GM21619 (cell line): ENCODE measurements around the gene NYAP2.

Source experiments
- ATAC-seq: cut with Tn5 transposase; IDR thresholded peaks from one replicate; pipeline ENCODE4 v1.9.1; 2021; ENCODE audit not compliant: unreplicated experiment

The NYAP2 gene

DNA sequence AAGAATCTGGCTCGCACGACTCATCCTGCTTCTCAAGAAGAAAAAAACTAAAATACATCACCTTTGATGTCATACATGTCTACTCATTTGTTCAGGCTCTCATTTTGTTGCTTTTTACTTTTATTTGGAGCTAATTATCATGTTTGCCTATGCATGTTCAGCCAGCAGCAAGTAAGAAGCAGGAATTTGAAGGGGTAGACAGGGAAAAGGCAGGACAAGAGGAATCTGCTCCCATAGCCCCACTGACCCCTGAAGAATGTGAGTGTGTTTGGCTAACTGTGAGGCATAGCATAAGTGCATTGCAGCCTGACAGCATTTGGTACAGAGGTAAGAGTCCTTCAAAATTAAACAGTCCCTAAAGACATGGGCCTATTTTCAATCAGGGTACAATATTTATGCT is 72.7 kb downstream of the NYAP2 start:
- ATAC-seq, result no peak

DNA sequence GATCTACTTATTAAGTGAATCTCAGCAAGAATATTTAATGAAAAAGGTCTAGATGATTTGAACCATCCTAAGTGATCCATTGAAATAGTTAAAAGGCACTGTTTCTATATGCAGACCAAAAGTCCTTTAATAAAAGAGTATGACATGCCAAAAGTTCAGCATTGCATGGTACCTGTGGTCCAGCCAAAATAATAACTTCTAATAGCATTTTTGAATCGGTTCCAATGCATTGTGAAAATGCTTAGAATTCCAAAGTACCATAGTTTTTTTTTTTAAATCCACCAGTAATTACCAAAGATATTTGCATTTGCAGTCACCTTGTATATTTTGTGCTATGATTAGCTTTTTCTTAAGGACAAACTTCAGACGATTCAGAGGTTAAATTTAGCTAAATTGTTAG is 79.9 kb downstream of the NYAP2 start:
- ATAC-seq, result no peak

DNA sequence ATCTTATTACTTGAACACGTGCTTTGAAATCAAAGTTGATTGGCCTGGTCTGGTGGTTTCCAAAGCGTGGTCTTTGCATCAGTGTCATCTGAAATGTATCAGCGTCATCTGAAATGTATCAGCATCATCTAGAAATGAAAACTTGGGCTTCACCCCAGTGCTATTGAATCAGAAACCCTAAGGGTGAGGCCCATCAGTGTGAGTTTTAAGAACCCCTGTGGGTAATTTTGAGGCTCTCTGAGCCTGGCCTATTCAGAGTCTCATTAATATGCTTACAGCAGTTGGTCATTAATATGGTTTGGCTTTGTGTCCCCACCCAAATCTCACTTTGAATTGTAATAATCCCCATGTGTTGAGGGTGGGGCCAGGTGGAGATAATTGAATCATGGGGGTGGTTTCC is 85.2 kb downstream of the NYAP2 start:
- ATAC-seq, result no peak

DNA sequence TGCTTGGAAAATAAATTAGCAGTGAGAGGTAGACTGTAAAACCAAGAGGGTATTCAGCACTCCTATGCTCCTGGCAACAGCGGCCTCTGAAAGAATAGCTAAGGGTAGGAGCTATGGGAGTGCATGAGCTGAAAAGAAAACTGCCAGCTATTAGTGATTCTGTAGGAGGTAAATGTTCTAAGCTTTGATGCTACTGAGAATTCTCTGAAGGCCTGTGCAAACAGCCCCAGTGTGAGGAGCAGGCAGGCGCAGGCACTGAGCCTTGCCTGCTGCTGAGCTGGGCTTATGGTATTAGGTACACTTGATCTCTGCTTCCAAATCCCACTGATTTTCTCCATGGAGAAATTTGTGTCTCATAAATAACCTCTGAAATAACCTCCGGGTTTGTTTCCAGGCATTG is 86.7 kb downstream of the NYAP2 start:
- ATAC-seq, result no peak

DNA sequence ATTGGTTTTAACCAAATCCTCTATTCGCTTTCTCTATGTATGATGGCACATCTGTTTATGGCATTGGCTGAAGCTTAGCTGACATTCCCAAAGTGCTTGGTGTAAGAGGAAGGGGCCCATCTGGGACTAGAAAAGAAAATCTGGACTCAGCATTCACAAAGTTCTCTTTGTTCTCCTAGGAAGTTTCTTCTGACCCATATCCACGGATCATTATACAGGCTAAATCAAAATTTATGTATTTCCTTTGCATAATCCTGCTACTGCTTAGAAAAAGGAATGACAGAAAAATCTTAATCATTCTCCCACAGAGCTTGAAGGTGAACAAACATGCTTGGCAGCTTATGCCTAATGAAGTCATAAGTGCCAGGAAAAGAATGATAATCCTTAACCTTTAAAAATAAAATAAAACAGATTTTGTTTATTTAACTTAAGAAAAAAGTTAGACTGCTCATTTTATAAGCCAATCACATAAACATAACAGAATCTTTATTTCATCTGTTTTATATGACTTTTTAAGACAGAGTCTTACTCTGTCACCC is 88.4 kb downstream of the NYAP2 start:
- ATAC-seq, result no peak

DNA sequence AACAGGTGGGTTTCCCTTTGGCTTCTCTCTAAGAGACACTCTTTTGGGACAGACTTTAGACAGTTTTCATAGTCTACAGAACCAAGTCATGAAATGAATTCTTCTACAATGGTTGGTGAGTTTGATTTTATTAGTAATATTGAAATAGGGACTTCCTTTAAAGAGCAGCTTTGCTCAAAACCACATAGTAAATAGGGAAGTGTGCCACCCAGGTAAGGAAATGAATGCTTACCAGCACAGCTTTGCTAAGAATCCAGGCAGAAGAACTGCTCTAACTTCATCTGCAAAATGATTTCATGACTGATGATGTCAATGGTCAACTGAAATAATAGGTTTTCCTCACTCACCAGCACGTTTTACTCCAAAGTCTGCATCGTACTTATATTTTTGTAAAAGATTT is 89.2 kb downstream of the NYAP2 start:
- no peak for ATAC-seq

DNA sequence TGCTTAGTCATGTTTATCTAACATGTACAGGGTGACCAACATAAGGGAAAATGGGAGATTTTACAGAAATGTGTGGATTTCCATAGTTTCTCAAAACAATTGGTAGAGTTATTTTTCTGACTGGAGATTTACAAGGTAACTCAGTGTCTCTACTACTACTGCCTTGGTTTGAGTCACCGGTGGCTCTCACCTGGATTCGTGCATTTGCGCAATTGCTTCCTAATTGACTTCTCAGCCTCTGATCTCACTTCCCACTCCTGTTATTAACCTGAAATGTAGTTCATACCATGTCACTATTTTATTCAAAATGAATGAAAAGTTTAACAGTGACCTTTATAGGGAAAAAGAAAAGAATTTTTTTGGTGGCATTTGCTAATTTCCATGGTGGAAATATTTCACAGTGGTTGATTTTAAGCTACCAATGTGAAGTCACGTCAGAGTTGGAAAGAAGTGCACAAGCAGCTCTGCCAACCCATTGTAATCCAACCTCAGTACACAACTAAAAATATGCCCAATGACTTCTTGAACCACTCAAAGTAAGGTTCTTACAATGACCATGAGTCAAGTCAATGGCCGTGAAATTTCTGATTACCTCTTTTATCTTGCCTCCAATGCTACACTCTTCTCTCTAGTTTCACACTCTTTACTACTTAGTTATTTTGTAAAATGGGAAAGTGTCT is 94.0 kb downstream of the NYAP2 start:
- ATAC-seq, result no peak

DNA sequence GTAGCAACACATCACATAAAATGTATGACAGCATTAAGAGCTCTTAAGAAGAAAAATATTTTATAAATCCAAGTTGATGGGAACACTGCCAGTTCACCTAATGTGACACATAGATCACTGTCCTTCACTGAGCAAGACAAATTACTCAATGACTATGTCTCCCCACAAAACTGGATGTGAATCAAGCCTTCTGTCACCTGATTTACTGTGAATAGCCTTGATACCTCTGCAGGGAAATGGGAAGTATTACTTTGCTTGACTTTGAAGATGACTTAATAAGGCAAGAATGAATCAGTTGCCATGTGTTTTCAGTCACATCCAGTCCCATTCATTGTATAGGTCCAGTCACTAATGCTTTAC is 94.6 kb downstream of the NYAP2 start:
- no peak for ATAC-seq

DNA sequence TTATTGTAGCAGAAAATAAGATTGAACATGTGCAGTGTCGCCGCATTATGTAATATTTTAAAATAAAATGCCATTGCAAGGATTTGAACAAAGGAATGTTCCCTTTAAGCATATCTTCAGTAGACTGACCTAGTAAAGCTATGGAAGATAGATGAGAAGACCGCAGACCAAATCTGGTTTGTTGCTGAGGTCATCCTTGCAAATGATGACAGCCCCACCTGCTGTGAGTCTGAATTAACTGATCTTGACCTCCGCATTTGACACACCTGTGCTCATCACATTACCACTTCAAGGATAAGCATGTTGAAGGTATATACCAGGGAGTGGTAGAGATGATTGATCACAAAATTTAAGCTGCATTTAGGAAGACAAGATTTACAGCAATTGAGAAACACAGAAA is 96.2 kb downstream of the NYAP2 start:
- ATAC-seq, result no peak

DNA sequence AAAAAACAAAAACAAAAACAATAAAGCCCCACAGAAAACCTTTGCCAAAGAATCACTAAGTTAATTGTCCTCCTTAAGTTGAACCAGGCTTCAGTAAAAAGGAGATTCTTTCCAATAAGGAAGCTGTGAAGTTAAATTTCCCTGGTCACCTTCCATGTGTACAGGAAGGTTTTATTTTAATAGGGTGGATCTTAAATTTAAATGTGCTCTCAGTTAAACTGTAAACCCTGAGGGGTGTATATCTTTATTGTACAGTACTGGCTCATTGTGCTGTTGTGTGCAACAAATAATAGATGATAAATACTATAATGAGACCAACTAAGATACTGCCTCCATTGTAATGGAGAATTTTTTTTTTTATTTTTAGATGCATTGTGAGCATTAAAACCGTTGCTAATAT is 97.1 kb downstream of the NYAP2 start:
- no peak for ATAC-seq

DNA sequence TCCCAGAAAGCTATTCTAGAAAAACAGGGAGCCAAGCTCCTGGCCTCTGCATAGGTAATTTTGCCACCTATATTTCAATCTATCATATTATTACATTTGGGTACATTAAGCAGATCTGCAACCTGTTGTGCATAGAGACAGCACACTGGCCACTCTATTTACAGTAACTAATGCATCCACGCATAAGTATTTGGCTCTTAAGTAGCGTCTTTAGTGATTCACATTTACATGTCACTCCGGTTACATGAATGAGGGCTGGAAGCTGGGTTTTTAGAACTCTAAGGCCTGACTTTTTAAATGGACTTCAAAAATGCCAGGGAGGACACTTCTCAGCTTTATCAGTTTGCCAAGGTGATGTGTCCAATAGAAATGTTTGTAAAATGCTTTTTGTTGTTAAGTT is 97.7 kb downstream of the NYAP2 start:
- ATAC-seq, result no peak

DNA sequence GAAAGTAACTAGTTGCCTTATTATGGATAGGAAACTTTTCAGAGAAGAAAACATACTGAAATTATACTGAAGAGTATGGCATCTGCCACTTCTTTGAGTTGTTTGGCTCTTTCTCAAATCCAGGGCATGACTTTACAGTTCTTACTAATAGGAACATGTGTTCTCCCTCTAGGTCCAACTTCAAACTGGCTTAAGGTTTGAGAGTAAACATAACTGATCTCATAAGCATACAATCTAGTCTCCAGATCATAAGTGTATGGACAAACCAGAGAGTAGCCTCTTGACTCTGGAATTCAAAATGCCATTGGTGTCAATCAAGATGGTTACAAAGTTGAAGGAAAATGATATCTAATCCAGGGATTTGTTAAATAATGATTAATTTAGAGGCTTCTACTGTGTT is 101.5 kb downstream of the NYAP2 start:
- ATAC-seq, result no peak

DNA sequence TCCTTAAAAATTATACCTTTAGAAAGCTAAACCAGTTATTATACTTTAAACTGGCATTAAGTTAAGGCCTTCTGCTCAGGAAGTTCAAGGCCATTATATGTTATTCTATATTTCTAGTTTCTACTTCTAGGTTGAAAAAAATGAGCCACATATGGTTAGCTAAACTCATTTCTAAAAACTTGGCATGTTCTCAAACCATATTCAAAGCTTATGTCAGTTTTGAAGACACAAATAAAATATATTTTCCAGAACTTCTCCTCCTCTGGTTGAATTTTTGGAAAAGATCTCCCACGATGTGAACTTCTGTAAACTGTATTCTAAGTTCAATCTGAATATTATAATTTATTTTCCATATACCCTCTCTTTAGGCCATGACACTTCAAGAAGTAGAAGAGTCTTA is 103.5 kb downstream of the NYAP2 start:
- ATAC-seq, result no peak

DNA sequence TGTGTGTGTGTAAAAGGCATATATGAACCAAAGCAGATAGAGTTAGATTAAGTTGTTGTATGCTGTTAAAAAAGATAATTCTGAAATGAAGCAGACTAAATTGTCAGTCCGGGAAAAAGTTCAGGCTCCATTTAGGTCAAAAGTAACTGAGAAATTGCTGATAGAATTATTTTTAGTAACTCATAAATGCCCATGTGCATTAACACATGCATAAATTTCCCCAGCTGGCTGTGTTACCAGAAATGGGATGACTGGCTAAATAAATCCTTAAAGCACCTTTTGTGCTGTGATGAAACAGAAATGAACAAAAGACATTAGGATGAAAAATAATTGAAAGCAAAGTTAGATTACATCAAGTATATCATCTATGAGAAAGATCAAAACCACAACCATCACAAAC is 111.3 kb downstream of the NYAP2 start:
- no peak for ATAC-seq

DNA sequence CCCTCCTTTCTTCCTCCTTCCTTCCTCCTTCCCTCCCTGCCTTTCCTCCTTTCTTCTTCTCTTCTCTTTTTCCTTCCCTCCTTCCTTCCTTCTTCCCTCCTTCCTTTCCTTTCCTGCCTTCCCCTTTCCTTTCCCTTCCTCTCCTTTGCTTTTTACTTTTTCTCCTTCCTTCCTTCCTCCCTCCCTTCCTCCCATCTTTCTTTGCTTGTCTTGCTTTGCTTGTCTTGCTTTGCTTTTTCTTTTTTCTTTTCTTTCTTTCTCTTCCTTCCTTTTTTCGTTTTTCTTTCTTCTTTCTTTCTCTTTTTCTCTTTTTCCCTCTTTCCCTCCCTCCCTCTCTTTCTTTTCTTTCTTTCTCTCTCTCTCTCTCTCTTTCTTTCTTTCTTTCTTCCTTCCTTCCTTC is 113.0 kb downstream of the NYAP2 start:
- ATAC-seq, result no peak

DNA sequence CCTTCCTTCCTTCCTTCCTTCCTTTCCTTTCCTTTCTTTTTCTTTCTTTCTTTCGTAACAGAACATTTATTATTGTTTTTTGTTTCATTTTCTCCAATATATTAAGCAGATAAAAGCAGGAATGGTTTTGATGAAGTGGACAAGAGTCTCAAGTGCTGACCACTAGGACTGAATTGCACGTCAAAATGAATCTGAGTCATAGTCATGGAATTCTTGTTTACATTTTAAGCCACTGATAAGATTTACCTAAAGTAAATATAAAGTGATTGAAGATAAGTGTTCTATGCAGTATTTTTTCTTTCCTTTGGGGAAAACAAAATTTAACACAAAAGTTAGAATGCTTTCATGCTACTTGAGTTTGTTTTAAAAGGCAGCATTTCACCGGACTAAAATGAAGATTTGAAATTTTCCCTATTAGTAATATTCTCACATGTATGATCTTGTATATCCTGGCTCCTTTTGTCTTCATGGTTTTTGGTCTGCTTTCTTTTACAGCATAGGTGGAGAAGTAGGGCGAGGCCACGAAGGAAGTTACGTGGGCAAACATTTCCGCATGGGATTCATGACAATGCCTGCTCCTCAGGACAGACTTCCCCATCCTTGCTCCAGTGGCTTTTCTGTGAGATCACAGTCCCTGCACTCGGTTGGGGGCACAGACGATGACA is 113.5 kb downstream of the NYAP2 start:
- no peak for ATAC-seq

DNA sequence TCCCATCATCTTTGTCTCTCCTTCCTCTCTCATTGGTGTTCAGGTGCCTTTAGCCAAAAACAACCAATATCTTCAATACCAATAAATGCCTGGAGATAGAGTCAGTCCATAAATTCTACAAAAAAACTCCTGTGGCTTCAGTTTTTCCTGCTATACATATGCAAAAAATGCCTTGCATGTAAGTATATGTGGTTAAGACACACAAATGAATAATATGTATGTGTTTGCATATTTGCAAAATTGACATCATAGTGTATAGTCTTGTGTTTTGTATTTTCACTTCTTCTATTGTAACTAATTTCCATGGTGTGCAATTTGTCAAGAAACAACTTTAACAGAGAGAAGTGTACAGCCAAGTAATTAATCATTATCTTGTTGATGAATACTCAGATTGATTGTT is 115.5 kb downstream of the NYAP2 start:
- ATAC-seq, result no peak

DNA sequence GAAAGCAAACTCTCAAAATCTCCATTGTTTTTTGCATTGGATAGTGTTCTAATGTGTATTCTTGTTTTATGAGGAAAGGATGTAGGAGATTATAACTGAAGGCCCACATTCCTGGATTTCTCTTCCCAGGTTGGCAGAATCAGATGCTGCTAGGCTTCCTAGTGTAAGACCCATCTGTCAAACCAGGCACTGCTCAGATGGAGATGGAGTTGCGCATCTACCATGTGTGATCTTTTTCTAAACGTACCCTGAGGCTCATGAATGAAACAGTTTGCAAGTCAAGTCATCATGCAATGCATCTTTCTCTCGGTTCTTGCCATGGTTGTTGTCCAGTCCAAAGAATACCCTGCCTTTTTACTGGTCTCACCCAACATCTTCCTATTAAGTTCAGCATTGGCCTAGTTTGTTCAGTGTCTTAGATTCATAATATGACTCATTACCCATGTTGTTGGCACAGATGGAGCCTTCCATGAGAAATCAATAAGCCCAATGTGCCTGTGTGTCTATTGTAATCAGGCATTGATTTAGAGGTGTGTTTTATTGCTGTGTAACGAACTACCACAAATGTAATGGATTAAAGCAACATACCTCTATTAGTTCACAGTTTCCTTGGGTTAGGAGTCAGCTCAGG is 127.4 kb downstream of the NYAP2 start:
- no peak for ATAC-seq

DNA sequence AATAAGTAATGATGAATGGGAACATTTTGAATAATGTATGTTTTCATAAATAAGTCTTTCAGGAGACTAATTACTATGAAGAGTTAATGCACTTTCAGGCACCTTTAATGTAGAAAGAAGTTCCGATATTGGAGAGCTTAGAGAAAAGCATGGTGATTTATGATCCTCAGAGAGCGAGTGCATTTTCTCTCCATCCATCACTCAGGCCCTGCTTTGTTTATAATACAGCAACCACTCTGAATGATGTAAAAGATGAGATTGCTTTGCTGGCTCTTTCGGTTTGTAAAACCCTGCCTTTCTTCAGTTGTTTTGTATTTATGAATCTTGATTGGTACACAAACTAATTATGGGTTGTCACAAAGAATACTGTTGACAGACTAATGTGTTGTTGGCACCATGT is 132.0 kb downstream of the NYAP2 start:
- ATAC-seq, result no peak

DNA sequence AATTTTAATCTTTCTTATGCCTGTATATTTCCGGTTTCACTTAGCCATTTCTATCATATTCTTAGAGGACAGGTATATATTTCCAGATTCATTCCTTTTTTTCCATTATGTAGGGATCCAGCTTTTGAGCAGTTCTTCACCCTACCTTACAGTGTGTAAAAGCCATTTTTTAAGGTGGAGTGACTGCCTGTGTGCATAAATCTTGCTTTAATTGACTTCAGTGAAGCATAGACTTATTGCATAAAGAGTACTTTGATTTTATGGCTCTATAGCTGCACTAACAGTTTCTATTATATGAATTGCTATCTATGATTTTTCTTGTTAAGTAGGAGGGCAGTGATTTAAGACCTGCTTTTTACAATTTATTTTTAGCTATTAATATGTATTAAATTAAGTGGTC is 132.6 kb downstream of the NYAP2 start:
- no peak for ATAC-seq

DNA sequence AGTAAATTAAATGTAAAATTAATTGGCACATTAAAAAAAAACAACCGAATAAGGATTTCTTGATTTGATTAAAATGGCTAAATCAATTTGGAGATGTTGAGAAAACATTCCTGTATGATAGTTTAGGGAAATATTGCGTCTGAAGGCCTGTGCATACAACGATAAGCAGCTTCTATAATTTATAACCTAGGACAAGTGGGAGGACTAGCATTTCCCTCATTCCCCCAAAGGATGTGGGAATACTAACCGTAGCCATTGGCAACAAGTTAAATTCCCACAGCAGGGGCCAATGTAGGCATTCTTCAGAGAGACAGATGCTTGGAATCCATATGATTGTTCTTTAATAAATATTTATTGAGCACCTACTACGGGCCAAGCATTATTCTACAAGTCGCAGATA is 134.5 kb downstream of the NYAP2 start:
- ATAC-seq, result no peak

DNA sequence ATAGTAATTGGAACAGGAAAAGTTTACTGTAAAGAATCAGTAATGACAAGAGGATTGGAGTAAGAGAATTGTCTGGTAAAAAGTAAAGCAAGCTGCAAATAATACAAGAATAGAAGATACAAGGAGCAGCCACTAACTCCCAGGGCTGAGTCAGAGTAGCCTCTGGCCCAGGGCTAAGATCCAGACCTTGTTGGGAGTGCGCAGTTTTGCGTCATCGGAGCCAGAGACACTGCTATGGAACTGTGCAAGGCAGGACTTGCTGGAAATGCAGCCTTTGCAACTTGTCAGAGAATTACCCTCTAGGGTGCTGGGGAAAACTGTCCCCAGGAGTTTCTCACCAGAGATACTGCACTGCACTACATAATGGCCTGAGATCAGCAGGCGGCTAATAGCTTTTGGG is 135.2 kb downstream of the NYAP2 start:
- no peak for ATAC-seq
